Hippocampal formation (tissue), 2 donors: Measurements from ENCODE around the gene UST.
"Not testable (repeated sequence)": the region's sequence is repeated elsewhere in the genome, so short reads cannot be mapped to it uniquely, and the experiment has no call there.

Experiments used
- DNase-seq, 2 donors: peaks; one replicate each; lab custom pipeline; 2025; lab: John Stamatoyannopoulos, UW

Gene UST

DNA sequence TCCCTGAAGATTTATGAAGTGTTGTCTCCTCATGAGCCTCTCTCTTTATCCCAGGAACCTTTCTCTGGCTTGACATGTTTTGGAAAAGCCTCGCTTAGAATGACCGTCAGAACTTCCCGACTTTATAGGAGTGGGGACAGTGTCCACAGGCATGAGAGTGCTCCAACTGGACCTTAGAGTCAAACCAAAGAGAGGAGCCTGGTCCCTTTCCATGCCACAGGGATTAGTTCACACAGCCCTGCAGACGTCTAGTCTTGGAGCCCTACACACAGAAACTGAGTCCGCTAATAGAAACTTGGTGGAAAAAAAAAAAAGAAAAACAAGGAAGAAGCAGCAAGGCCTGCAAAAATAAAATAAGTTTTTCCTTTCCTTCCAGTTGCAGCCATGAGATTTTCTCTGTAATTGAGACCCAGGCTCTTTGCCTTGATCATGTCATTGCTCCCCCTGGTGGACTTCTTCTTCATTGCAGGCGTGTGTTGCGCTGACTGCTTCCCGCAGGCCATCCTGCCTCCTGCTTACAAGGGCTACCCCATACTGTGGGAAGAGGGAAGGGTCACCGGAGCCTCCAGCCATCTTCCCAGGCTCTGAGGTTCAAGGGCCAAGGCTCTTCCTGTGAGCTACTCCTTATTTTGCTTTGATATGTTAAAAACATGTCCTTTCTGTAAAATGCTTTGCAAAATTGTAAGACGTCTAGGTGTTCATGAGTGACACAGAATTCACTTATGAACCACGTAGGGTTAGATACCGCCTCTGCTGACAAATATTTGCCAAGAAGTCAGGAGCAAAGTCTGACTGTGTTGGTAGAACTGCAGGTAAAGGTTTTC, 201.0 kb downstream of the UST start:
- peak; percentile 71 to 76 for DNase-seq

DNA sequence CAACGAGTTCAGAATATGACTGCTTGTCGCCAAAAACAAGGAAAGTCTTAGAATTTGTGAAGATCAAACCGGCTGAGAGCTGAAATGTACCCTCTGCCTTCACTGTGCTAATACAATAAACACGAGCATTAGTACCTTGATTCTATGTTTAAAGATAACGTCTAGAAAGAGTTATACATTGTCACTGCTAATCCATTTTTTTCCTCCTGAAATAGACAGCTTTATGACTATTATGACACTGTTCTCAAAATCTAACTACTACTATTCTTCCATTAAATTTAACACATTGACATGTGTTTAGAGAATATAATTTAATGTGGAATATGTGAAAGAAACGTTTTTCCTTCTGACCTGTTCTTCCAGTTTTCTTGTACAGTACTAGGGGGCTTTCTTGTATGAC, 204.8 kb downstream of the UST start:
- no peak for DNase-seq

DNA sequence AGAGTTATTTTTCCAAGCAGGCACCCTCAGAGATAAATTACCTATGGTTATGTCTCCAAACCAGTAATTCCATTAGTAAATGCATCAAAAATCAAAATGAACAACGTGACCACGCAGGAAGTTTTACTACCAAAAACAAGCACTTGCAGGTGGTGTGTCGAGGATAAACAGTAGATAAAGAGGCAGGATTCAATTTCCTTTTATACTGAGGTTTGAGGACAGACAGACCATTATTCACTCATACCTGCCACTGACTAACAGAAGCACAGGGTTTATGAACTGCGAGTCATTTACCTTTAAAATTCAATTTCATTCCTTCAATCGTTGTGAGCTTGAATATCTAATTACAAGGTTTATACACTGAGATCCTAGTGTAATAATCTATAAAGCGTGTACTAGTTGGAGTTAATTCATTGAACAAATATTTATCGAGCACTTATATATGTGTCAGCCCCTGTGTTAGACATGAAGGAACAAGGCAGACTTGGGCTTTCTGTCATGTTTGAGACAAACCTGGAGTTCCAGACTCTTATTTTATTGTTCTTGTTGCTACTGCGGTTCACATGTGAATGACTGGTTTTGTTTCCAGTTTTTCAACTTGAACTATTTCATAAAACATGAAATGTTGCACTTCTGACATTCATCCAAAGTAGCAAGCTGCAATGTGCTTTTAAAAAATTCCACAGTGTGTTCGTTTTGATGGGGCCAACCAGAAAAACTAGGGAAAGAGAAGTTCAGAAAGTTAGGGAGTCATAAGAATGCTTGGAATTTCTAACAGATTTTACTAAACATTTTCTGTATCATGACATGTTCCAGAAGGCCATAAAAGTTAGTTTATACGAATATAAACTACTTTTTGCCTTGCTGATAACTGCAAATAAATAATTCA, 205.6 kb downstream of the UST start:
- DNase-seq = no peak

DNA sequence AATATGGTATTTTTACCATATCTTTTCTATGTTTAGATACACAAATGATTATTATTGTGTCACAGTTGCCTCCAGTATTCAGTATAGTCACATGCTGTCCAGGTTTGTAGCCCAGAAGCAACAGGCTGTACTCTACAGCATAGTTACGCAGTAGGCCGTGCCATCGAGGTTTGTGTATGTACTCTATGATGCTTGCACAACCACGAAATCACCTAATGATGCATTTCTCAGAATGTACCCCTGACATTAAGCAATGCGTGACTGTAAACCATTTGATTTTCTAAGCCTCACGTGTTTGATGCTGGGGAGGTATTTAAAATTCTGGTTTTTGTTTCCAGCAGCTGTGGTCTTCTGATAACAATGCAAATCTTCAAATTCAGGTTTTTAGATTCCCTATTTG, 207.6 kb downstream of the UST start:
- DNase-seq = no peak

DNA sequence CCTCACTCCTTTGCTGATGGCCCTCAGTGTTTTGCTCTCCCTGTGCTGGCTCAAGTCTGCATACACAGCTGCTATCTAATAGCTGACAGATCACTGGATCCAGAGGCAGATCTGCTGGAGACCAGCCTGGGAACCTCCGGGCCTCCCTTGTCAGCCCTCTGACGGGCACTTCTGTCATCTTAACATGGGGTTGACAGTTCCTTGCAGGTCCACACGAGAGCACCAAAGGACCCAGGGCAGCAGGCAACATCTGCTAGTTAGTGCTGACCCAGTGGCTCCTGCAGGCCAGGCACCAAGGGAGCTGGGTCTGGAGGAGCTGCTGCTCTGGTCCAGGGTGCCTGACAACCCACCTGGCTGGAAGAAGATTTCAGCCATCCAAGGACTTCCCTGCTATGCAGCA, 208.1 kb downstream of the UST start:
- DNase-seq = no peak

DNA sequence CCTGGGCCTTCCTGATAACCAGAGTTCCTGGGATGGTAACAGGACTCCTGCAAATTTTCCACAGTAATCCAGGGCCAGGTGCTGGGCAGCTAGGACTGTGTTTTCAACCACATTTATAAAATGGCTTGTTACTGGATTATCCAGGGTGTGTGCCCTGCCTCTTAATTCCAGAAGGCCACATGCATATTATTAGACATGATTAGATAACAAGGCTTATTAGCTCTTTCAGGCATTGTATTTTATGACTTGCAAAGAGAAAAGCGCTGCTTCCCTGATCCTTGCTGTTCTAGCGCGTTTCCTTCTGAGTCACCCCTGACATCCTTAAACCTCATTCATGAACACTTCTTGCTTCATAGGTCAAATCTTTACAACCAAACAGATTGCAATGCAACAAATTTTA, 208.6 kb downstream of the UST start:
- DNase-seq = no peak

DNA sequence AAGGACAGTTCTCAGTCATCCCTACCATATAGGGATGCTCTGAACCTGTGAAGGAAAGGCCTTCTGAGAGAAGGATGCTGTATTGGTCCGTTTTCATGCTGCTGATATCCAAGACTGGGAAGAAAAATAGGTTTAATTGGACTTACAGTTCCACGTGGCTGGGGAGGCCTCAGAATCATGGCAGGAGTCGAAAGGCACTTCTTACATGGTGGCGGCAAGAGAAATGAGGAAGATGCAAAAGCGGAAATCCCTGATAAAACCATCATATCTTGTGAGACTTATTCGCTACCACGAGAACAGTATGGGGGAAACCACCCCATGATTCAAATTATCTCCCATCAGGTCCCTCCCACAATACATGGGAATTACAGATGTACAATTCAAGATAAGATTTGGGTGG, 209.3 kb downstream of the UST start:
- DNase-seq = not testable (repeated sequence)

DNA sequence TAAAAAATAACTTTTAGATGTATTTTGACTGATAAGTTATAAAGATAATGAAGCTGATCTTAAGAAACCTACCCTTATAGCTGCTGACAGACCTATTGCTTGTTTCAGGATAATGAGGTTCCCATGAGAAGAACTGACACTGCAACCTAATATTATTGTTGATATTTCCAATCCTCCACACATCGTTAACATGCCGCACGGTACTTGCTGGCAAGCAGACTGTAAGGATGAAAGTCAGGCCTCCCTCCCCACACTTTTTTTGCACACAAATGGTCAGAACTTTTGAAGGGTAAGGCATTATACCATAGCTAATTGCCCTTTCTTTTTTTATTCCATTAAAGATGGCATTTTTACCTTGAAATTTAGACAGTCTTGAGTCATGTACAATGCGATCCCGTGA, 210.9 kb downstream of the UST start:
- DNase-seq = no peak

DNA sequence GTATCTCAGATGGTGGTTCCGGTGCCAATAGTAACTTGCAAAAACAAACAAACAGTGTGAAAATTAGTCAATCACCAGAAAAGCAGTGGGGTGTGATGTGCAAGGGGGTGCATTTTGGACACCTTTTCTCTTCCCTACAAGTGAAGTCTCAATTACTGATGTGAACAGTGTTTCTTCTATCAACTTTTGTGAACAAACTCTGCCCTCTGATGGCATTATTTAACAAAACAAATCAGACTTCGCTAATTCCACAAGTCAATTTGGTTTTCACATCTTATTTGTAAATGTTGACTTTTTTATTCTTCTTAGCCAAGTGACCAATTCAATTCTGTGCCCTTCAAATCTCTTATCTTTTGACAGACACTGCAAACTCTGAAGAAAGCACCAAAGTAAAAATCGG, 212.2 kb downstream of the UST start:
- no peak for DNase-seq

DNA sequence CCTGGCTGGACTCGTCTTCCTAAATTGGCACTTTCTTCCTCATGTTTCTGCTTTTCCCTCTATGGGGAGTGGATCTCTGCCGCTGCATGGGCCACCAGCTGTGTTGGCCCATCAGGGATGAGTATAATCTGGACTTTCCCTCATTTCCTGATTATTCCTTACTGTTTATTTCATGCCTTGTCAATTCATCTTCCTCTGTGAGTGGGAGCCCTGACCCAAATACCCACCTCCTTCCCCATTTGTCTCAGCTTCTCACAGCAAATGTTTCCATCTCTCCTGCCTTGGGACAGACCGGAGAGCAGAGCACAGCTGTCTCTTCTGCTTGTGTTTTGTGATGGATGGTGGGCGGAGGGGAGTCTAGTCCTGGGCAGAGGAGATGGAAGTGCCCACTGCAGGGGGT, 212.7 kb downstream of the UST start:
- no peak for DNase-seq

DNA sequence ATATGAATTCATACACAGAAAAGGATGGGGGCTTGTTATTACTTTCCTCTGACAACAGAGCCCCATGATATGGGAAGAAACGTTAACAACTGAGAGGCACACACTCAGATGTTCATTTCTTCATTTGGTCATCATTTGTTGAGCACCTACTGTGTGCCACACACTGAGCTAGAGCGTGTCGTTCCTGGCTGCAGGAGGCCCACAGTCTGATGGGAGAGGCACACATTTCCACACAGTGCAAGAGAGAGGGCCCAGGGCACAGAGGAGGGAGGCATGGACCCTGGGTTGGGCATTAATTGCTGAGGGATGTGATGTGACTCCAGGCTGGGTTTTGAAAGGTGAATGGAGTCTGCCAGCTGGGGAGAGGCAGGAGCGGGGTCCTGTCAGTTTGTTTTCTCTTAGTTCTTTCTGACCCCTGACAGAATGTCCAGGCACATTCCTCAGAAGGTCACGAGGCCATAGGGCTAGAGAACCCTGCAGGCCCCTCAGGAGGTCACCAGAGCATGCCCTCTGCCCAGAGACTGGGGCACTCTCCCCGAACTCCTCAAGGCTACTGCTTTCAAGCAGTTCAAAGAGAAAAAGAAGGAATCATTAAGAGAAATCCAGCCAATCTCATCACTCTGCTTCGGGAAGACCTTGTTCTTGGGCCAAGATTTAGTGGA, 216.2 kb downstream of the UST start:
- DNase-seq = no peak

DNA sequence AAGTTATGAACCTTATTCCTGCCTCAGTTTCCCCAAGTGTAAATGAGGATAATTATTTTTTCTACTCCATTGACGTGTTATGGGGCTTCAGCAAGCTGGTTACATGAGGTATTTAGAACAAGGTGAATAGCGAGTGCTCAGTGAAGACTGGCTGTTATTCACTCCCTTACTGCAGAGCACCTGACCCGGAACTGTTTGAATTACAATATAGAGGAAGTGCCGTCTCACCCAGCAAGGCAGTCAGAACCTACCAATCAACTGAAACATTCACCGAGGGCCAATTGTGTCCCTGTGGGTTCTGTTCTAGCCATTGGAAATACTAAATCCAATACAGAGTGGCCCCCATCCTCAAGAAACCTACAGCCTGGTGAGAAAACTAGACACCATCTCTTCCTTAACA, 216.9 kb downstream of the UST start:
- no peak for DNase-seq

DNA sequence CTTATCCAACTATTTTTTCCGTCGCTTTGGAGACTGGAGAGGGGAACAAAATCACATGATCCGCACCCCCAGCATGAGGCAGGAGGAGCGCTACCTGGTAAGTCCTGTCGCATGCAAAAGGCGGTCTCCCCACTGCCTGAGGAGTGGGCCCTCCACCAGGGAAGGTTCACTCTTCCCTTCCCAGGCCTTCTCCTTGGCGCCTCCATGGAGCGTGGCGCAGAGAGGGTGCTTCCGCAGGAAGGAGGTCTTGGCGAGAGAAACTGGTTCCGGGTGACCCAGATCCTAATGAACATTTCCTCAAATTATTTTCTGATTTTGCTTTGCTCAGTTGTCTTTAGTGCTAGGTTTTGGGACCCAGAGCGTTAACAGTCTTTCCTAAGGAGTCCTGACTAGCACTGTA, 217.6 kb downstream of the UST start:
- no peak for DNase-seq

DNA sequence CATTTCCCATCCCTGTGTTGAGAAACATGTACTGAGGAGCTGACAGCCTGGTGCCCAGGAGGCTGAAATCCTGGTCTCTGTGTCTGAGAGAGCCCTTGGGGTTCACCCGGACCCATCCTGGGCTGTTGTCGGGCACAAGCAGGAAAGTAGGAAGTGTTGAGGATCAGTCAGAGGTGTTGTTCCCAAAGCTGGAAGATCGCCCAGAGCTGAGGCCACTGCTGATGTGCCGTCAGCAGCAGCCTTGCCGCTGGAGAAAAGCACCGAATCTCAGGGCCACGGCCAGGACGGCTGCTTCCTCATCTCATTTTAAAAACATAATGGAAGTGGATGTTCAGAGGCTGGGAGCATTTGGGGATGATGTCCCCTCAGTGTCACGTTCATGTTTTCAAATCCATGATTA, 218.5 kb downstream of the UST start:
- DNase-seq = no peak

DNA sequence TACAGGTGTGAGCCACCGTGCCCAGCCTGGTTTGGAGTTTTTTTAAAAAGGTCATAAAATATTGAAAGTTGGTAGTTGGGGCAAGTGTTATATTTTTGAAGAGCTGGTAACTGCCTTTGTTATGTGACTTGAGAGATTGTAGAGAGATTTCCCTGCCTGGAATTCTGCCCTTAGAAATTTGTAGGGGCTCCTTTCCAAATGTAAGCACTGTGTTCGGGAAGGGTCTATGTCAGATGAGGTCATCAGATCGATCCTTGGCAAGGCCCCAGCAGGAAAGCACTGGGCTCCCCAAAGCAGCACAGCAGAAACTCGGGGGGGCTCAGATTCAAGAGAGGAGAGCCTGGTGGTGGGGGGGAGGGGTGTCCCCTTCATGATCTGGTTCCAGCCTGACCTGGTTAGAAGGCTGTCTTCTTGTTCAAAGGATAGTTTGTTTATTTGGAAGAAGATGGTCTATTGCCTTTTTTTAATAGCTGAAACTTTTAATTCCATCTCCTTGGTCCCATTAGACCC, 220.2 kb downstream of the UST start:
- no peak for DNase-seq

DNA sequence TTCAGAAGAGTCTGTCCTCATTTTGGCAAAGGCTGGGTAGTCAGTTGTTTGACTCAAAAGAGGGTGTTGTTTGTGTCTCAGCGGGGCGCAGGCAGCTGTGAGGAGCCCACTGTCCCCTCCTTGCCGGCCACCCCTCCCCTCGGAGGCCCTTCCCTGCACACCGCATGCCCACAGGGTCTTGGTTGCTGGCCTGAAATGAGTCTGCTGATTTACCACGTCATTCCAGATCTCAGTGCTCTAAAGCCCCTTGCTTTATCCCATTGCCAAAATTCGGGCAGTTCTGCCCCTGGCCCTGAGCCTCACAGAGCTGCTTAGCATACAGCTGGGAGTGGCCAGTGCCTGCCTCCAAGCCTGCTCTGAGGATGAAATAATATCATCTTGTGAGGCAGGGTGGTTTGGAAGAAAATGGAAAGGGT, 220.7 kb downstream of the UST start:
- DNase-seq = peak; percentile 47 to 48

DNA sequence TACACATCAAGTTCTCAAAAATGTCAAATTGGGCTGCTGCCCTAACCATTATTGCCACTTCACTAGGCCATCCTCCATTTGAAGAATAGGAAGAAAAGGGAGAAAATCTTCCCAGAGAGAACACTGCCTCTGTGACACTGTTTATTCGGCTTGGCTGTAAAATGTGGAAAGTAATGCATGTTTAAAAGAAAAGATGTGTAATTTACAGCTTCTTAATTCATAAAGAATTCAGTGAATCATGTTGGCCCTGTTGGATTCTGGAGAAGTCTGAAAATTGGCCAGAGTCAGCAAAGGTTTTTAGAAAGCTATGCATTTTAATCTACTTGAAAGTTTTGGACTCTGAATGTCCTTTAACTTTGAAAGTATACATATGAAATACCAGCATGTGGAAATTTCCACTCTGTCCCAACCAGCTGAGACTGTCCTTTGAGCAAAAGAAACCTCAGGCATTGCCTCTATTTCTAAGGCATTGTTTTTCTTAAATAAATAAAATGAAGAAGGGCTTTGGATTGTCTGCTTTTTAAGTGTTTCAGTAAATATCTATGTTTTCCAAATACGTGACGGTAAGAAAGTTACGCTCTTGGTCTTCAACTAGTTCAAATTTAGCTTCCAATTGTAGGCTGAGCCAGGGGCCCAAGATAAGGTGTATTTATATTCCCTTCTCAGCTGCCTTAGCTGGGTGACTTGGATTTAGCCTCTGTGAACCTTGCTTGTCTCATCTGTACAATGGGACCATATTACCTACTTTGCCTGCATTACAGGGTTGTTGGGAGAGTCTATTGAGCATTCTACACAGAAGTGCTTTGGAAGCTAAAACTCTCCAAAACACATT, 222.2 kb downstream of the UST start:
- no peak for DNase-seq

DNA sequence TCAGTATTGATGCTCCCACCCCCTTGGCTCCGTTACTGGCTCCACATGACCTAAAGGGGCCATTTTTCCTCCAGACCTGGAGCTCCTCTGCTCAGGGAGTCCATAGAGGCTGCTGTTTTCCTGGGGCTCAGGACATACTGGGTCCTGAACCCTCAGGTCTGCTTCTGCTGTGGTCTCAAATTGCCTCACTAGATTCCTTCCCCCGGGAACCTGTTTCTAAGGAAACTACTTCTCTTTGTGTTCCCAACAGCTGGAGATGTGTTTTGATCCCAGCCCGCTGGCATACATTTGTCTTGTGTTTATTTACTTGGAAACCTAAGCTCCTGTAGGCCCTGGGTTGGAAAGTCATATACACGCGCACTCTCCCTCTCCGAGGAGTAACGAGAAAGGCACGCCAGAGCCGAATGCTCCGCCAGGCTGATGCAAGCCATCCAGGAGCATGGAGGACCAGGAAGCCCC, 222.8 kb downstream of the UST start:
- DNase-seq = no peak

DNA sequence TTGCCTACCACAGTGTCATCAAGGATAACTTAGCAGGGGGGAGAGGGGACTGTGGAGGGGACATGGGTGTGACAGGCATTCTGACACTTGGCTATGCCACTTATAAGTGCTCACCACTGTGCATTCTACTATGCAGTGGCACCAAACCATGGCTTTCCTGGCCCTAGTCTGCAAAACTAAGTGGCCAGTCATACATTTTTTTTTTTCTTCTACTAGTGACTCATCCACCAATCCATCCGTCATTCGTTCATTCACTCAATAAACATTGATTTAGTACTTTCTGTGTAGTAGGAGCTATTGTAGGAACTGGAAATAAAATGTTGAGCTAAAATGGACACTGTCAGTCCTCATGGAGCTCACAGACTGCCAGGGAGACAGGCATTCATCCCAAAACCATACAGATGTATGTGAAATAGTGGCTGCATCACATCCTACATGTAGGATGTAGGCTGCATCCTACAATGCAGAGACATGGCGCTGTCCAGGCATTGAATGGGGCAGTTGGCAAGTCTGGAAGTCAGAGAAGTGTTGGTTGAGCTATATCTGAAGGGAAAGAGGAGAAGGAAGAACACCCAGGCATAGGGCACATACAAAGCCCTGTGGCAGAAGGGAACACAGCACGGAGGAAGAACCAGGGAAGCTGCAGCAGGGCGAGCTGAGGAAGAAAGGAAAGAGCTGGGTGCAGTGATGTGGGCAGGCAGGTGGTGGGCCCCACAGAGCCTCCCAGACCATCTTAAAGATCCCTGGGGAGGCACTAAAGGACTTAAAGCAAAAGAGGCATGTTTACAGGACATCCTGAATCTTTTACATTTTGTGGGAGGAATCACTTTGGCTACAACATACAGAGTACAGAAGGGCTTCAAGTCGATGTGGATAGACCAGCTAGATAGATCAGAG, 224.4 kb downstream of the UST start:
- DNase-seq = no peak

DNA sequence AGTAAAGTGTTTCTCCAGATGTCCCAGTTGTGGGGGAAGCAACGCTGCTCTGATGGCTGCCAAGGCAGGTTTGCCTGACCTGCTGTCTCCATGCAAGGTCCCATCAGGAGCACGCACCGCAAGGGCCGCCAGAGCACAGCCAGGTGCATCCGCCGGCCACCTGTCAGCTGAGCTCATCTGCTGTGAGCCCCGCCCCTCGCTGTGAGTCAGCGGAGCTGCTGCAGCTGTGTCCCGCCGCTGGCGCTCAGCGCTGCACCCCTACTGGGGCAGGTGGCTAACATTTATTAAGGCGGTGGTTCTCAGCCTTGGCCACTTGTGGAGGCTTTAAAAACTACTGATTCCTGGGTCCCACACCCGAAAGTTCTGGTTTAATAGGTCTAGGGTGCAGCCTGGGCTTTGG, 225.7 kb downstream of the UST start:
- no peak for DNase-seq
